Measurements from ENCODE around the gene MRPL41. TPM values are rescaled to one million over a fixed set of nuclear protein-coding genes. Genes with fewer than 3 reads are reported as not detected.
"Not testable (repeated sequence)": the region's sequence is repeated elsewhere in the genome, so short reads cannot be mapped to it uniquely, and the experiment has no call there.

The MRPL41 gene
- total RNA-seq, 1 donor from 2014 or later: 10.3 TPM

DNA sequence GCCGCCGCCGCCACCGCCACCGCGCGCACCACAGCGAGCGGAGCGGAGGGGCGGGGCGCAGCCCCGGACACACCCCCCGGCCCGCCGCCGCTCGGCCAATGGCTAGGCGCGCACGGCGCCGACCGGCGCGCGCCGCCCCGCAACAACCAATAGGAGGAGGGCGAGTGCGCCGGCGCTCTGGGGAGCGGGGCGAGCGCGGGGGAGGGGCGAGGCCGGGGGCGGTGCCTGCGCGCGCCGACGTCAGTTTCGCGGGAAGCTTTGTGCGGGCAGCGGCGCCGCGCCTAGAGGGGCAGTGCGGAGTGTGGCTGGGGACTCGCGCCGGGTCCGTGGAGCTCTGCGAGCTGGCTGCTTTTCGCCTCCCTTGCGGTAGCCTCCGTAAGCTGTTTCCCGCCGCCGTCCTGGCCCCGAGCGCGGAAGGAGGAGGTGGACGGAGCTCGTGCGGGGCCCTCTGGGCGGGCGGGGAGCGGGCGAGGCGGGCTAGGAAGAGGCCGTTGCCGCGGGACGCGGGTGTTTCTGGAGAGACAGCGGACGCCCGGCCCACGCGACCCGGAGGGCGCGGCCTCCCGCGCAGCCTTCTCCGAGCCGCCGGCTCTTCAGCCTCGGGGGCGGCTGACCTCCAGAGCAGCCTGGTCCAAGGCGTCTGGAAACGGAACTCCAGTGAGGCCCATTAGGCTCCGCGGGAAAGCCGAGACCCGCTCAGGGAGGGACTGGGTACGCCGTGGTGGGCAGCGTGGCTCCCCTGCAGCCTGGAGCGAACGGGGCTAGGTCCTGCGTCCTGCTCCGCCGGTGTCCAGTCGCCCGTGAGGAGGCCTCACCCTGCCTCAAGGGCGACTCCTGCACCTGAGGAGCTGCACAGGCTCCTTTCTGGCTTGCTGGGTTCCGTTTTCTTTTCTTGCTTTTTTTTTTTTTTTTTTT, 39.0 kb downstream of the MRPL41 start, which contains the start of gene ZMYND19:
Gene ZMYND19 (minus strand): TSS at position 44 of the 915 bp plus-strand sequence. CDS start 249 bp downstream, outside the sequence.
- Mint-ChIP-seq H3K27ac (peak within 1 kb of the TSS; percentile 99), H3K4me1 (peaks cover 26% of the 10 kb centered on the region), H3K4me3 (peak within 1 kb of the TSS; percentile 99), H3K27me3 (ENCODE audit: insufficient read depth, low read depth) (peaks cover 5% of the 10 kb centered on the region), H3K9me3 (no peaks in the 10 kb centered on the region), H3K36me3 (peaks cover 10% of the 10 kb centered on the region)
- Histone ChIP-seq H3K36me3 (no peaks in the 10 kb centered on the region), H3K4me2 (peak within 1 kb of the TSS; percentile 99), H3K4me3 (peak within 1 kb of the TSS; percentile 92), H3K9ac (peak within 1 kb of the TSS; percentile 57), H3F3A (ENCODE audit: low read depth) (no peaks in the 10 kb centered on the region), H3K9me3 (ENCODE audit: low read depth) (no peaks in the 10 kb centered on the region), H3K79me2 (ENCODE audit: low read depth) (peaks cover 32% of the 10 kb centered on the region), H4K20me1 (ENCODE audit: low read depth) (peaks cover 31% of the 10 kb centered on the region), H2AFZ (replicated peaks) (peak within 1 kb of the TSS; percentile 94), H3K27me3 (no peaks in the 10 kb centered on the region), H3K27ac (no peak within 1 kb of the TSS), H3K4me1 (peaks cover 8% of the 10 kb centered on the region)
- peak; percentile 97 for DNase-seq (ENCODE audit: low spot score)
- TF ChIP-seq, protein P1, sequence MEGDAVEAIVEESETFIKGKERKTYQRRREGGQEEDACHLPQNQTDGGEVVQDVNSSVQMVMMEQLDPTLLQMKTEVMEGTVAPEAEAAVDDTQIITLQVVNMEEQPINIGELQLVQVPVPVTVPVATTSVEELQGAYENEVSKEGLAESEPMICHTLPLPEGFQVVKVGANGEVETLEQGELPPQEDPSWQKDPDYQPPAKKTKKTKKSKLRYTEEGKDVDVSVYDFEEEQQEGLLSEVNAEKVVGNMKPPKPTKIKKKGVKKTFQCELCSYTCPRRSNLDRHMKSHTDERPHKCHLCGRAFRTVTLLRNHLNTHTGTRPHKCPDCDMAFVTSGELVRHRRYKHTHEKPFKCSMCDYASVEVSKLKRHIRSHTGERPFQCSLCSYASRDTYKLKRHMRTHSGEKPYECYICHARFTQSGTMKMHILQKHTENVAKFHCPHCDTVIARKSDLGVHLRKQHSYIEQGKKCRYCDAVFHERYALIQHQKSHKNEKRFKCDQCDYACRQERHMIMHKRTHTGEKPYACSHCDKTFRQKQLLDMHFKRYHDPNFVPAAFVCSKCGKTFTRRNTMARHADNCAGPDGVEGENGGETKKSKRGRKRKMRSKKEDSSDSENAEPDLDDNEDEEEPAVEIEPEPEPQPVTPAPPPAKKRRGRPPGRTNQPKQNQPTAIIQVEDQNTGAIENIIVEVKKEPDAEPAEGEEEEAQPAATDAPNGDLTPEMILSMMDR (IDR thresholded peaks at IDR 0.05): no peak
- no peak for TF ChIP-seq EZH2phosphoT487 (IDR thresholded peaks at IDR 0.05)
- no peak for TF ChIP-seq EZH2 (IDR thresholded peaks at IDR 0.05)

DNA sequence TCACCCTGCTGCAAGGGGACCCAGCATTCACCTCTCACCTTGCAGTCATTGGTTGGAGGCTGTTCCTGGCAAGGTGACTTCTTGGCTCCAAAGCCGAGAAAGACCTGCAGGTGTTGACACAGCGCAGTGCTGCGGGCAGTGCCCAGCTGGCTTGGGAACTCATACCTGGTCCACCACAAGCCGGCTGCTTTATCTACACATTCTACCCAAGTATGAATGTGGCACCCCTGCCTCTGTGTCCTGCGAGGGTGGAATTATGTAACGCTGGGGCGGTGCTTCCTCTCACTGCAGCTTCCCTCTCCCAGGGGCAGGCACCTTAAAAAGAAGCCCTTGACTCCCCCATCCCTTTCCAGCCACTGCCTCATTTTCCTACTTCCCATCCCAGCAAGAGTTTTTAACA, 41.1 kb downstream of the MRPL41 start:
- no peak overlapping the region for H3K9ac ChIP-seq
- H3K36me3 ChIP-seq: no peaks in the 10 kb centered on the region
- H3K4me1 ChIP-seq: peaks cover 8% of the 10 kb centered on the region
- H3K4me3 ChIP-seq: no peak overlapping the region
- H3K9me3 ChIP-seq (ENCODE audit: low read depth): no peaks in the 10 kb centered on the region
- H3K27me3 ChIP-seq: no peaks in the 10 kb centered on the region
- peaks cover 28% of the 10 kb centered on the region for H4K20me1 ChIP-seq (ENCODE audit: low read depth)
- no peak for DNase-seq (ENCODE audit: low spot score)
- H2AFZ ChIP-seq (replicated peaks): no peak overlapping the region
- Mint-ChIP-seq H3K27me3 (ENCODE audit: insufficient read depth, low read depth) (peaks cover 7% of the 10 kb centered on the region), H3K27ac (no peak overlapping the region), H3K36me3 (peaks cover 3% of the 10 kb centered on the region), H3K9me3 (no peaks in the 10 kb centered on the region), H3K4me3 (peak overlapping the region; percentile 34), H3K4me1 (peaks cover 25% of the 10 kb centered on the region)
- H3K79me2 ChIP-seq (ENCODE audit: low read depth): peaks cover 30% of the 10 kb centered on the region
- TF ChIP-seq EZH2phosphoT487 (IDR thresholded peaks at IDR 0.05): no peak
- no peak for TF ChIP-seq EZH2 (IDR thresholded peaks at IDR 0.05)
- TF ChIP-seq, protein P1 (IDR thresholded peaks at IDR 0.05): no peak
- no peak overlapping the region for H3K4me2 ChIP-seq
- H3F3A ChIP-seq (ENCODE audit: low read depth): no peaks in the 10 kb centered on the region
- no peak overlapping the region for H3K27ac ChIP-seq

DNA sequence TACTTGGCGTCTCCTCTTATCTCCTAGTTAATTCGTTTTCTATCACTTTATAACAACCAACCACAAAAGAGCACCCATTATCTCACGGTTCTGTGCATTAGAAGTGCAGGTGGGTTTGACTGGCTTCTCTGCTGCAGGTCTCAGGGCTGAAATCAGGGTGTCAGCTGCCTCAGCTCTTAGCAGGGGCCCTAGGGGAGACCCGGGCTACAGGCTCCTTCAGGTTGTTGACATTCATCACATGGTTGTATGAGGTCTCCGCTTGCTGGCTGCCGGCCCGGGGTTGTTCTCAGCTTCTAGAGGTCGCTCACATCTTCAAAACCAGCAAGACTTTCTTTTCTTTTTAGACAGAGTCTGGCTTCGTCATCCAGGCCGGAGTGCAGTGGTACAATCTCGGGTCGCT, 41.5 kb downstream of the MRPL41 start:
- Histone ChIP-seq H4K20me1 (ENCODE audit: low read depth) (peaks cover 24% of the 10 kb centered on the region), H3K79me2 (ENCODE audit: low read depth) (peaks cover 26% of the 10 kb centered on the region), H3K9ac (no peak overlapping the region), H3K4me2 (no peak overlapping the region), H2AFZ (replicated peaks) (no peak overlapping the region), H3F3A (ENCODE audit: low read depth) (no peaks in the 10 kb centered on the region), H3K9me3 (ENCODE audit: low read depth) (no peaks in the 10 kb centered on the region), H3K4me3 (no peak overlapping the region), H3K27me3 (no peaks in the 10 kb centered on the region), H3K36me3 (no peaks in the 10 kb centered on the region), H3K27ac (no peak overlapping the region), H3K4me1 (peaks cover 8% of the 10 kb centered on the region)
- Mint-ChIP-seq H3K4me3 (peak overlapping the region; percentile 34), H3K9me3 (no peaks in the 10 kb centered on the region), H3K27ac (no peak overlapping the region), H3K36me3 (no peaks in the 10 kb centered on the region), H3K27me3 (ENCODE audit: insufficient read depth, low read depth) (peaks cover 7% of the 10 kb centered on the region), H3K4me1 (peaks cover 22% of the 10 kb centered on the region)
- no peak for DNase-seq (ENCODE audit: low spot score)
- TF ChIP-seq, protein P1 (IDR thresholded peaks at IDR 0.05): no peak
- TF ChIP-seq EZH2 (IDR thresholded peaks at IDR 0.05): no peak
- TF ChIP-seq EZH2phosphoT487 (IDR thresholded peaks at IDR 0.05): no peak

DNA sequence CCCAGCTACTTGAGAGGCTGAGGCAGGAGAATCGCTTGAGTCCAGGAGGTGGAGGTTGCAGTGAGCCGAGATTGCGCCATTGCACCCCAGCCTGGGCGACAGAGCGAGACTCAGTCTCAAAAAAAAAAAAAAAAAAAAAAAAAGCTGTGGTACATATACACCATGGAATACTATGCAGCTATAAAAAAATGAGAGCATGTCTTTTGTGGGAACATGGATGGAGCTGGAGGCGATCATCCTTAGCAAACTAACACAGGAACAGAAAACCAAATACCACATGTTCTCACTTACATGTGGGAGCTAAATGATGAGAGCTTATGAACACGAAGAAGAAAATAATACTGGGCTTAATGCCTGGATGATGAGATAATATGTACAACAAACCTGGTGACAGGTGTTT, 44.9 kb downstream of the MRPL41 start:
- H3K4me2 ChIP-seq; H4K20me1 ChIP-seq (ENCODE audit: low read depth); H3K27me3 ChIP-seq; H3K9me3 ChIP-seq (ENCODE audit: low read depth); H3K27ac Mint-ChIP-seq; H3K27me3 Mint-ChIP-seq (ENCODE audit: insufficient read depth, low read depth); H3K4me3 Mint-ChIP-seq; H3K79me2 ChIP-seq (ENCODE audit: low read depth); H3F3A ChIP-seq (ENCODE audit: low read depth); H2AFZ ChIP-seq (replicated peaks); H3K4me1 ChIP-seq; H3K36me3 Mint-ChIP-seq; H3K4me3 ChIP-seq; H3K9ac ChIP-seq; H3K36me3 ChIP-seq; H3K9me3 Mint-ChIP-seq; DNase-seq (ENCODE audit: low spot score); H3K27ac ChIP-seq: not testable (repeated sequence)
- H3K4me1 Mint-ChIP-seq: peaks cover 15% of the 10 kb centered on the region

Measured in neural progenitor cell (in vitro differentiated cells).